ENCODE data around the gene MYO16.

Gene MYO16

GRCh38 chr13:108943842-108944241, 314.4 kb downstream of the MYO16 start:
- DNase-seq (ENCODE audit: insufficient read length, low spot score) (no peak), FAIRE-seq (no peak)
- TF ChIP-seq SPI1 (IDR thresholded peaks at IDR 0.05; ENCODE audit: low read depth, low read length) (no peak), PAX5 (IDR thresholded peaks at IDR 0.05; ENCODE audit: insufficient read depth, low read length, severe bottlenecking) (no peak), POU2F2 (IDR thresholded peaks at IDR 0.05; ENCODE audit: low read depth, low read length) (no peak), POLR2AphosphoS5 (IDR thresholded peaks at IDR 0.05; ENCODE audit: low read depth, low read length) (no peak)

- TF ChIP-seq TAF1 (IDR thresholded peaks at IDR 0.05; ENCODE audit: low read depth, low read length) (no peak), POLR2A (IDR thresholded peaks at IDR 0.05; ENCODE audit: low read depth, low read length) (no peak), SPI1 (IDR thresholded peaks at IDR 0.05; ENCODE audit: low read depth, low read length) (no peak), PAX5 (IDR thresholded peaks at IDR 0.05; ENCODE audit: insufficient read depth, low read length, severe bottlenecking) (no peak), POLR2AphosphoS5 (IDR thresholded peaks at IDR 0.05; ENCODE audit: low read depth, low read length) (no peak), POU2F2 (IDR thresholded peaks at IDR 0.05; ENCODE audit: low read depth, low read length) (no peak)
- FAIRE-seq: no peak
- DNase-seq (ENCODE audit: insufficient read length, low spot score): no peak
Measured at GRCh38 chr13:108944760-108945159, 315.3 kb downstream of the MYO16 start.

- DNase-seq (ENCODE audit: insufficient read length, low spot score): no peak
- TF ChIP-seq POLR2AphosphoS5 (IDR thresholded peaks at IDR 0.05; ENCODE audit: low read depth, low read length): no peak
- no peak for FAIRE-seq
Measured at GRCh38 chr13:108947551-108948030, 318.2 kb downstream of the MYO16 start.

- FAIRE-seq: no peak
- no peak for DNase-seq (ENCODE audit: insufficient read length, low spot score)
- TF ChIP-seq POLR2A (IDR thresholded peaks at IDR 0.05; ENCODE audit: low read depth, low read length): no peak
- no peak for TF ChIP-seq POLR2AphosphoS5 (IDR thresholded peaks at IDR 0.05; ENCODE audit: low read depth, low read length)
- TF ChIP-seq POU2F2 (IDR thresholded peaks at IDR 0.05; ENCODE audit: low read depth, low read length): no peak
- no peak for TF ChIP-seq SPI1 (IDR thresholded peaks at IDR 0.05; ENCODE audit: low read depth, low read length)
- TF ChIP-seq TAF1 (IDR thresholded peaks at IDR 0.05; ENCODE audit: low read depth, low read length): no peak
Measured at GRCh38 chr13:108948251-108948671, 318.9 kb downstream of the MYO16 start.

GRCh38 chr13:108950333-108951010, 321.1 kb downstream of the MYO16 start:
- no peak for FAIRE-seq
- TF ChIP-seq PAX5 (IDR thresholded peaks at IDR 0.05; ENCODE audit: insufficient read depth, low read length, severe bottlenecking) (no peak), TAF1 (IDR thresholded peaks at IDR 0.05; ENCODE audit: low read depth, low read length) (no peak), POLR2AphosphoS5 (IDR thresholded peaks at IDR 0.05; ENCODE audit: low read depth, low read length) (no peak), POU2F2 (IDR thresholded peaks at IDR 0.05; ENCODE audit: low read depth, low read length) (no peak), POLR2A (IDR thresholded peaks at IDR 0.05; ENCODE audit: low read depth, low read length) (no peak)
- DNase-seq (ENCODE audit: insufficient read length, low spot score): no peak

GRCh38 chr13:108955741-108956140, 326.3 kb downstream of the MYO16 start:
- FAIRE-seq (no peak), DNase-seq (ENCODE audit: insufficient read length, low spot score) (no peak)
- TF ChIP-seq PAX5 (IDR thresholded peaks at IDR 0.05; ENCODE audit: insufficient read depth, low read length, severe bottlenecking): no peak
- no peak for TF ChIP-seq SPI1 (IDR thresholded peaks at IDR 0.05; ENCODE audit: low read depth, low read length)
- no peak for TF ChIP-seq POLR2AphosphoS5 (IDR thresholded peaks at IDR 0.05; ENCODE audit: low read depth, low read length)
- no peak for TF ChIP-seq POLR2A (IDR thresholded peaks at IDR 0.05; ENCODE audit: low read depth, low read length)
- no peak for TF ChIP-seq TAF1 (IDR thresholded peaks at IDR 0.05; ENCODE audit: low read depth, low read length)
- TF ChIP-seq POU2F2 (IDR thresholded peaks at IDR 0.05; ENCODE audit: low read depth, low read length): no peak

GRCh38 chr13:108957369-108958012, 328.1 kb downstream of the MYO16 start:
- FAIRE-seq (no peak), DNase-seq (ENCODE audit: insufficient read length, low spot score) (no peak)
- TF ChIP-seq TAF1 (IDR thresholded peaks at IDR 0.05; ENCODE audit: low read depth, low read length): no peak
- no peak for TF ChIP-seq SPI1 (IDR thresholded peaks at IDR 0.05; ENCODE audit: low read depth, low read length)
- TF ChIP-seq PAX5 (IDR thresholded peaks at IDR 0.05; ENCODE audit: insufficient read depth, low read length, severe bottlenecking): no peak
- TF ChIP-seq POU2F2 (IDR thresholded peaks at IDR 0.05; ENCODE audit: low read depth, low read length): no peak
- TF ChIP-seq POLR2A (IDR thresholded peaks at IDR 0.05; ENCODE audit: low read depth, low read length): no peak
- no peak for TF ChIP-seq POLR2AphosphoS5 (IDR thresholded peaks at IDR 0.05; ENCODE audit: low read depth, low read length)

- no peak for TF ChIP-seq POLR2A (IDR thresholded peaks at IDR 0.05; ENCODE audit: low read depth, low read length)
- TF ChIP-seq SPI1 (IDR thresholded peaks at IDR 0.05; ENCODE audit: low read depth, low read length): no peak
- no peak for TF ChIP-seq POU2F2 (IDR thresholded peaks at IDR 0.05; ENCODE audit: low read depth, low read length)
- TF ChIP-seq PAX5 (IDR thresholded peaks at IDR 0.05; ENCODE audit: insufficient read depth, low read length, severe bottlenecking): no peak
- DNase-seq (ENCODE audit: insufficient read length, low spot score) (no peak), FAIRE-seq (no peak)
Measured at GRCh38 chr13:108958013-108958376, 328.6 kb downstream of the MYO16 start.

GRCh38 chr13:108959234-108959633, 329.8 kb downstream of the MYO16 start:
- TF ChIP-seq POLR2A (IDR thresholded peaks at IDR 0.05; ENCODE audit: low read depth, low read length): no peak
- no peak for TF ChIP-seq TAF1 (IDR thresholded peaks at IDR 0.05; ENCODE audit: low read depth, low read length)
- TF ChIP-seq SPI1 (IDR thresholded peaks at IDR 0.05; ENCODE audit: low read depth, low read length): no peak
- FAIRE-seq: no peak
- no peak for DNase-seq (ENCODE audit: insufficient read length, low spot score)

- no peak for DNase-seq (ENCODE audit: insufficient read length, low spot score)
- no peak for FAIRE-seq
Measured at GRCh38 chr13:108960006-108960405, 330.6 kb downstream of the MYO16 start.

More at GRCh38 chr13:108960006-108960405, 330.6 kb downstream of the MYO16 start:
- TF ChIP-seq POLR2AphosphoS5 (IDR thresholded peaks at IDR 0.05; ENCODE audit: low read depth, low read length): no peak
- TF ChIP-seq POLR2A (IDR thresholded peaks at IDR 0.05; ENCODE audit: low read depth, low read length): no peak
- TF ChIP-seq TAF1 (IDR thresholded peaks at IDR 0.05; ENCODE audit: low read depth, low read length): no peak
- no peak for TF ChIP-seq POU2F2 (IDR thresholded peaks at IDR 0.05; ENCODE audit: low read depth, low read length)
- no peak for TF ChIP-seq SPI1 (IDR thresholded peaks at IDR 0.05; ENCODE audit: low read depth, low read length)
- TF ChIP-seq PAX5 (IDR thresholded peaks at IDR 0.05; ENCODE audit: insufficient read depth, low read length, severe bottlenecking): no peak

Data from GM12891 (cell line).